ENCODE data around the gene TMEM132C. TPM values are rescaled to one million over a fixed set of nuclear protein-coding genes. Genes with fewer than 3 reads are reported as not detected.

TMEM132C gene
- total RNA-seq, 1 donor from 2014 or later, result 61.8 TPM

DNA sequence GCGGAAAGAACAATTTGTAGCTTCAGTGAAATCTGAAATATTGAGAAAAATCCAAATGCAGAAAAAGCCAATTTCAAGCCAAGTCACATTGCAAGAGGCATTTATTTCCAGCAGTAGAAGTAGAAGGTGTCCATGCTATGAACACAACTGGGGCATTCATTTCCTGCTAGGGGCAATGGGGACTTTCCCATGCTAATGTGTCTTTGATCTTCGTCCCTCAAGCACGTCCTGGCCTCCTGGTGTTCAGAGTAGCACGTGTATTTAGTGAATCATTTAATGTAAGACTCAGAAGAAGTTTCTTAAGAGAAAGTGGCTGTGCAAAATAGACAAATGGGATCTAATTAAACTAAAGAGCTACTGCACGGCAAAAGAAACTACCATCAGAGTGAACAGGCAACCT is 267.9 kb downstream of the TMEM132C start:
- Mint-ChIP-seq H3K4me3 (no peak overlapping the region), H3K27ac (no peak overlapping the region), H3K36me3 (peaks cover 16% of the 10 kb centered on the region), H3K27me3 (no peaks in the 10 kb centered on the region), H3K9me3 (peaks cover 7% of the 10 kb centered on the region), H3K4me1 (ENCODE audit: unreplicated experiment) (peaks cover 16% of the 10 kb centered on the region)
- no peak for TF ChIP-seq CTCF (conservative IDR thresholded peaks at IDR 0.05)
- no peak for DNase-seq (ENCODE audit: extremely low spot score, unreplicated experiment)

DNA sequence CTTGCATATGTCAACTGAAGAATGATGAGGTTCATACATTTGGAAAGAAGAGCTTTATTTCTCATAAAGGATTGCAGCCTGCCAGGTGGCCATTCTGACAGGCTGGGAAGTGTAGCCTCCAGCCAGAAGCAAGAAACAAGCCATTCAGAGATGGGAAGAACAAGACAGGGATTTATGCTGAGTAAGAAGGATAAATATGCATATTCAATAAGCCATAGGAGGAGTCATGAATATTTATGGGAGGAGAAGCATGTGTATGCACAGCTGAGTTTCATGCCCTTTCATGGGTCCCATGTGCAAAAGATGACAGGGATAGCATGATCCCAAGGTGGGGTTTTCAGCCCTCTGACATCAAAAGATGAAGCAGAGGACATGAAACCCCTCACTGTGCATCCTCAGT is 269.8 kb downstream of the TMEM132C start:
- Mint-ChIP-seq H3K36me3 (peaks cover 16% of the 10 kb centered on the region), H3K4me1 (ENCODE audit: unreplicated experiment) (peaks cover 9% of the 10 kb centered on the region), H3K9me3 (peaks cover 7% of the 10 kb centered on the region), H3K27me3 (peaks cover 2% of the 10 kb centered on the region), H3K27ac (no peak overlapping the region), H3K4me3 (no peak overlapping the region)
- no peak for DNase-seq (ENCODE audit: extremely low spot score, unreplicated experiment)
- TF ChIP-seq CTCF (conservative IDR thresholded peaks at IDR 0.05), result no peak

- H3K27me3 Mint-ChIP-seq, result peaks cover 2% of the 10 kb centered on the region
- no peak for DNase-seq (ENCODE audit: extremely low spot score, unreplicated experiment)
- H3K4me1 Mint-ChIP-seq (ENCODE audit: unreplicated experiment), result peaks cover 9% of the 10 kb centered on the region
- TF ChIP-seq CTCF (conservative IDR thresholded peaks at IDR 0.05), result no peak
- H3K9me3 Mint-ChIP-seq, result peaks cover 7% of the 10 kb centered on the region
- H3K27ac Mint-ChIP-seq, result no peak overlapping the region
- H3K4me3 Mint-ChIP-seq, result no peak overlapping the region
- peaks cover 16% of the 10 kb centered on the region for H3K36me3 Mint-ChIP-seq
Observed at GRCh38 chr12:128537668-128538067, 270.7 kb downstream of the TMEM132C start.

GRCh38 chr12:128542844-128543243 is 275.9 kb downstream of the TMEM132C start:
- Mint-ChIP-seq H3K36me3 (peaks cover 5% of the 10 kb centered on the region), H3K4me1 (ENCODE audit: unreplicated experiment) (no peaks in the 10 kb centered on the region), H3K4me3 (no peak overlapping the region), H3K9me3 (no peaks in the 10 kb centered on the region), H3K27ac (no peak overlapping the region), H3K27me3 (peaks cover 11% of the 10 kb centered on the region)
- DNase-seq (ENCODE audit: extremely low spot score, unreplicated experiment), result no peak
- TF ChIP-seq CTCF (conservative IDR thresholded peaks at IDR 0.05), result no peak

DNA sequence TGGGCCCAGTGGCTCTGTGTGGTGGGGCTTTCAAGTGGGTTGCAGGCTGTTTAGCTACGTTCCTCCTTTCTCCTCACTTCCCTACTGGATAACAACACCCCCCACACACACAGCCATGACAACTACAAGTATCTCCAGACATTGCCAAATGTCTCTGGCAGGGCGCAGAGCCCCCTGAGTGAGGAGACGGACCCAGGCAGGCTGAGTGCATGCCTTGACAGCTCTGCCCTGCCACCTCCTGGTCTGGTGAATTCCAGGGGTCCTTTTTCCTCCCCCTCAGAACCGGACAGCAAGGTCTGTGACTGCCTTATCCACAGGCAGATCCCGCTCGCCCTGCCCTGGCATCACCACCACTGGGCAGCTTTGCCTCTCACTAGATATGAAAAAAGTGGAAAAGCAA is 276.5 kb downstream of the TMEM132C start:
- H3K27me3 Mint-ChIP-seq, result peaks cover 14% of the 10 kb centered on the region
- DNase-seq (ENCODE audit: extremely low spot score, unreplicated experiment), result no peak
- H3K36me3 Mint-ChIP-seq, result peaks cover 5% of the 10 kb centered on the region
- no peak for TF ChIP-seq CTCF (conservative IDR thresholded peaks at IDR 0.05)
- peaks cover 4% of the 10 kb centered on the region for H3K9me3 Mint-ChIP-seq
- H3K27ac Mint-ChIP-seq, result no peak overlapping the region
- H3K4me1 Mint-ChIP-seq (ENCODE audit: unreplicated experiment), result no peaks in the 10 kb centered on the region
- no peak overlapping the region for H3K4me3 Mint-ChIP-seq

DNA sequence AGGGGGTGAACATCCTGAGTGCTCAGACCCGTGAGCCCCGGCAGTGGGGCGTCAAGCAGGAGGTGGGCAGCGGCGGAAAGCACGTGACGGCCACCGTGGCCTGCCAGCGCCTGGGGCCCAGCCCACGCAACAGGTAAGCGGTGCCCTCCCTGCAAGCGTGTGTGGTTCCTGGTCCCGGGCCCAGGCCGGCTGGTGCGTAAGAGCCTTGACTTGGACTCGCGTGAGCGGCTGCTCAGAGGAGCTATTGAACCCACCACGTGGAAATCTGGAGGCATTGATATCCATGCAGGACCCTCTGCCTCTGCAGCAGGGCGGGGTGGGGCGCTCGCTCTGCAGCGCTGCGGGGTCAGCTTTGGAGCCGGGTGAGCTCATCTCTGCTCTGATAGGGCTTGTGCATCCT is 277.0 kb downstream of the TMEM132C start:
- Mint-ChIP-seq H3K4me3 (no peak overlapping the region), H3K36me3 (peaks cover 5% of the 10 kb centered on the region)
- TF ChIP-seq CTCF (conservative IDR thresholded peaks at IDR 0.05), result no peak

More for the DNA sequence above, 277.0 kb downstream of the TMEM132C start:
- Mint-ChIP-seq H3K27me3 (peaks cover 17% of the 10 kb centered on the region), H3K9me3 (peaks cover 5% of the 10 kb centered on the region), H3K4me1 (ENCODE audit: unreplicated experiment) (no peaks in the 10 kb centered on the region), H3K27ac (no peak overlapping the region)
- no peak for DNase-seq (ENCODE audit: extremely low spot score, unreplicated experiment)

All from type B pancreatic cell (in vitro differentiated cells).